WTC11 (cell line): ENCODE data around the gene C3.

Experiments used
- CREM ChIP-seq: sonication (generic); formaldehyde crosslinking; IDR thresholded peaks from 2 replicates; pipeline ENCODE4 v1.8.1; 2022; ENCODE audit warnings: mild to moderate bottlenecking, missing genetic modification reagents, moderate library complexity
- NFATC4 ChIP-seq: fragments of 250-450 bp; sonication (Bioruptor Pico); IDR thresholded peaks from 2 replicates; pipeline ENCODE4 v1.9.0; 2021; ENCODE audit warnings: mild to moderate bottlenecking
- NFYB ChIP-seq: sonication (generic); formaldehyde crosslinking; conservative IDR thresholded peaks from 2 replicates; pipeline ENCODE4 v1.8.0; 2022; ENCODE audit warnings: low read depth, missing genetic modification reagents
- SMAD4 ChIP-seq: sonication (generic); formaldehyde crosslinking; IDR thresholded peaks from 2 replicates; pipeline ENCODE4 v1.8.0; 2022; ENCODE audit warnings: mild to moderate bottlenecking, missing genetic modification reagents
- SOX15 ChIP-seq: fragments of 250-450 bp; sonication (Bioruptor Pico); IDR thresholded peaks from 2 replicates; pipeline ENCODE4 v1.9.0; 2021; ENCODE audit warnings: mild to moderate bottlenecking
- SP1 ChIP-seq: sonication (generic); formaldehyde crosslinking; conservative IDR thresholded peaks from 2 replicates; pipeline ENCODE4 v1.8.1; 2022; ENCODE audit warnings: missing genetic modification reagents
- TCF7 ChIP-seq: sonication (generic); formaldehyde crosslinking; IDR thresholded peaks from 2 replicates; pipeline ENCODE4 v1.8.0; 2022; ENCODE audit warnings: mild to moderate bottlenecking, low read depth, missing genetic modification reagents, moderate library complexity
- ZNF121 ChIP-seq: sonication (generic); formaldehyde crosslinking; IDR thresholded peaks from 2 replicates; pipeline ENCODE4 v1.8.0; 2023; ENCODE audit warnings: missing genetic modification reagents
- ZNF423 ChIP-seq: fragments of 250-450 bp; sonication (Bioruptor Pico); IDR thresholded peaks from 2 replicates; pipeline ENCODE4 v2.1.2; 2022; ENCODE audit warnings: mild to moderate bottlenecking, moderate library complexity
- TF ChIP-seq, protein P1 (sequence below): fragments of 200-600 bp; IDR thresholded peaks from 2 replicates; pipeline ENCODE4 v1.8.0; 2022; ENCODE audit warnings: antibody characterized with exemption
- TF ChIP-seq, protein P2 (sequence below): sonication (generic); formaldehyde crosslinking; IDR thresholded peaks from 2 replicates; pipeline ENCODE4 v1.8.0; 2022; ENCODE audit warnings: mild to moderate bottlenecking, missing genetic modification reagents
- TF ChIP-seq, protein P3 (sequence below): fragments of 250-450 bp; sonication (Bioruptor Pico); conservative IDR thresholded peaks from 2 replicates; pipeline ENCODE4 v1.9.0; 2021; ENCODE audit warnings: mild to moderate bottlenecking
- TF ChIP-seq, protein P4 (sequence below): sonication (generic); formaldehyde crosslinking; IDR thresholded peaks from 2 replicates; pipeline ENCODE4 v1.8.0; 2023; ENCODE audit warnings: mild to moderate bottlenecking, missing genetic modification reagents

DNA sequence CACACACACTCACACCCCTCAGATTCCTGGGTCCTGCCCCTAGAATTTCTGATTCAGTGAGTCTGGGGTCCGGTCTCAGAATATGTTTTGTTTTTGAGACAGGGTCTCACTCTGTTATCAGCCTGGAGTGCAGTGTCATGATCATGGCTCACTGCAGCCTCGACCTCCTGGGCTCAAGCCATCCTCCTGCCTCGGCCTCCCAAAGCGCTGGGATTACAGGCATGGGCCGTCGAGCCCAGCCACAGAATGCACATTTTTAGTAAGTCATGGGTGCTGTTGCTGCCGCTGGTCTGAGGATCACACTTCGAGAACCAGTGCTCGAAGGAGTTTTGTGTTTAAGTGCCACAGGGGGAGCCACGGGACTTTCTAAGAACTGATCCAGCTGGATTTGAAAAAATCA lies 28.4 kb downstream of the C3 start:
- TF ChIP-seq, protein P1, sequence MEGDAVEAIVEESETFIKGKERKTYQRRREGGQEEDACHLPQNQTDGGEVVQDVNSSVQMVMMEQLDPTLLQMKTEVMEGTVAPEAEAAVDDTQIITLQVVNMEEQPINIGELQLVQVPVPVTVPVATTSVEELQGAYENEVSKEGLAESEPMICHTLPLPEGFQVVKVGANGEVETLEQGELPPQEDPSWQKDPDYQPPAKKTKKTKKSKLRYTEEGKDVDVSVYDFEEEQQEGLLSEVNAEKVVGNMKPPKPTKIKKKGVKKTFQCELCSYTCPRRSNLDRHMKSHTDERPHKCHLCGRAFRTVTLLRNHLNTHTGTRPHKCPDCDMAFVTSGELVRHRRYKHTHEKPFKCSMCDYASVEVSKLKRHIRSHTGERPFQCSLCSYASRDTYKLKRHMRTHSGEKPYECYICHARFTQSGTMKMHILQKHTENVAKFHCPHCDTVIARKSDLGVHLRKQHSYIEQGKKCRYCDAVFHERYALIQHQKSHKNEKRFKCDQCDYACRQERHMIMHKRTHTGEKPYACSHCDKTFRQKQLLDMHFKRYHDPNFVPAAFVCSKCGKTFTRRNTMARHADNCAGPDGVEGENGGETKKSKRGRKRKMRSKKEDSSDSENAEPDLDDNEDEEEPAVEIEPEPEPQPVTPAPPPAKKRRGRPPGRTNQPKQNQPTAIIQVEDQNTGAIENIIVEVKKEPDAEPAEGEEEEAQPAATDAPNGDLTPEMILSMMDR, result no peak
- TF ChIP-seq, protein P2, sequence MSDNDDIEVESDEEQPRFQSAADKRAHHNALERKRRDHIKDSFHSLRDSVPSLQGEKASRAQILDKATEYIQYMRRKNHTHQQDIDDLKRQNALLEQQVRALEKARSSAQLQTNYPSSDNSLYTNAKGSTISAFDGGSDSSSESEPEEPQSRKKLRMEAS (CRISPR knock-in tag), result no peak
- no peak for TF ChIP-seq NFATC4 (CRISPR knock-in tag)
- no peak for TF ChIP-seq ZNF121 (CRISPR knock-in tag)
- TF ChIP-seq ZNF423 (CRISPR knock-in tag), result no peak
- no peak for TF ChIP-seq SMAD4 (CRISPR knock-in tag)
- TF ChIP-seq SOX15 (CRISPR knock-in tag), result no peak
- no peak for TF ChIP-seq NFYB
- TF ChIP-seq SP1 (CRISPR knock-in tag), result no peak
- no peak for TF ChIP-seq TCF7 (CRISPR knock-in tag)
- TF ChIP-seq, protein P3, sequence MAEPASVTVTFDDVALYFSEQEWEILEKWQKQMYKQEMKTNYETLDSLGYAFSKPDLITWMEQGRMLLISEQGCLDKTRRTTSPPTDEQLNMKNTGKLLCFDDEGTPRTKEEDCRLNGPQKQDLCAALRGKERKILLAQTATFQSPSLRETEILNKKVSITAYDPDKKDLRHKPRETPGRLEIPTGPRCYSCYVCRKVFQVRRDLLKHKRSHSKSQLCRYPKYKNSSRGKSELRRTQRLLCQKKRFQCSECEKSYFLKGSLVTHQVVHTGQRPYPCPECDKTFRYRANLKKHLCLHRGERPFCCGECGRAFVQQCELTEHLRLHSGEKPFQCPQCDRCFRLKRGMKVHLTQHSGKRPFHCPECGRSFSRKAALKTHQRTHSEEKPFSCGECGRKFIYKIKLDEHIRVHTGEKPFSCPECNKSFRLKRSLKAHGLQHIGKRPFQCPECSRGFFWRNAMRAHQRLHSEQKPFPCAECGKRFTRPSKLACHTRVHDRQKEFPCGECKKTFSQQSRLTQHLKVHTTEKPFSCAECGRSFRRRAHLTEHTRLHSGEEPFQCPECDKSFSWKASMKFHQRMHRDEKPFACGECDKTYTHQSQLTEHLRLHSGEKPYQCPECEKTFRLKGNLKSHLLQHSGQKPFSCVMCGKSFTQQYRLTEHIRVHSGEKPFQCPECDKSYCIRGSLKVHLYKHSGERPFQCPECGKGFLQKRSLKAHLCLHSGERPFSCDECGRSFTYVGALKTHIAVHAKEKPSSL (CRISPR knock-in tag), result no peak
- TF ChIP-seq, protein P4, sequence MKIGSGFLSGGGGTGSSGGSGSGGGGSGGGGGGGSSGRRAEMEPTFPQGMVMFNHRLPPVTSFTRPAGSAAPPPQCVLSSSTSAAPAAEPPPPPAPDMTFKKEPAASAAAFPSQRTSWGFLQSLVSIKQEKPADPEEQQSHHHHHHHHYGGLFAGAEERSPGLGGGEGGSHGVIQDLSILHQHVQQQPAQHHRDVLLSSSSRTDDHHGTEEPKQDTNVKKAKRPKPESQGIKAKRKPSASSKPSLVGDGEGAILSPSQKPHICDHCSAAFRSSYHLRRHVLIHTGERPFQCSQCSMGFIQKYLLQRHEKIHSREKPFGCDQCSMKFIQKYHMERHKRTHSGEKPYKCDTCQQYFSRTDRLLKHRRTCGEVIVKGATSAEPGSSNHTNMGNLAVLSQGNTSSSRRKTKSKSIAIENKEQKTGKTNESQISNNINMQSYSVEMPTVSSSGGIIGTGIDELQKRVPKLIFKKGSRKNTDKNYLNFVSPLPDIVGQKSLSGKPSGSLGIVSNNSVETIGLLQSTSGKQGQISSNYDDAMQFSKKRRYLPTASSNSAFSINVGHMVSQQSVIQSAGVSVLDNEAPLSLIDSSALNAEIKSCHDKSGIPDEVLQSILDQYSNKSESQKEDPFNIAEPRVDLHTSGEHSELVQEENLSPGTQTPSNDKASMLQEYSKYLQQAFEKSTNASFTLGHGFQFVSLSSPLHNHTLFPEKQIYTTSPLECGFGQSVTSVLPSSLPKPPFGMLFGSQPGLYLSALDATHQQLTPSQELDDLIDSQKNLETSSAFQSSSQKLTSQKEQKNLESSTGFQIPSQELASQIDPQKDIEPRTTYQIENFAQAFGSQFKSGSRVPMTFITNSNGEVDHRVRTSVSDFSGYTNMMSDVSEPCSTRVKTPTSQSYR (CRISPR knock-in tag), result no peak
- TF ChIP-seq CREM, result no peak
